T-helper 17 cell (primary cell): ENCODE results near the gene FN3K. TPM values are rescaled to one million over a fixed set of nuclear protein-coding genes. Genes with fewer than 3 reads are reported as not detected.

Experiments
- ATAC-seq: fragments of 150-1000 bp; cut with Tn5 transposase; 2 replicates; pipeline ENCODE4 v1.10.0; 2021; ENCODE audit warnings: mild to moderate bottlenecking, moderate library complexity
- DNase-seq, 3 donors: peaks; one replicate each; pipeline versions ENCODE4 v3.0.0 to v3.0.0-alpha.2; 2020 to 2021
- H3K9me3 ChIP-seq: one replicate; pipeline ENCODE4 v1.7.0; 2013; ENCODE audit warnings: low read length, mild to moderate bottlenecking; ENCODE audit not compliant: control insufficient read depth, poor library complexity, severe bottlenecking
- H3K27ac Mint-ChIP-seq: one replicate; pipeline ENCODE4 v1.8.0; 2022; ENCODE audit warnings: mild to moderate bottlenecking, moderate library complexity, mixed read lengths
- H3K27me3 Mint-ChIP-seq: one replicate; pipeline ENCODE4 v1.8.0; 2022; ENCODE audit warnings: mixed read lengths
- H3K36me3 Mint-ChIP-seq: one replicate; pipeline ENCODE4 v1.8.0; 2022; ENCODE audit warnings: low read depth, mixed read lengths
- H3K4me1 Mint-ChIP-seq: one replicate; pipeline ENCODE4 v1.8.0; 2022; ENCODE audit warnings: mild to moderate bottlenecking, mixed read lengths
- H3K4me3 Mint-ChIP-seq: one replicate; pipeline ENCODE4 v1.8.0; 2022; ENCODE audit warnings: mild to moderate bottlenecking, moderate library complexity, mixed read lengths
- total RNA-seq, 4 donors: library from RNA in 2 of 4; stranded (reverse) in 2 of 4; gene quantifications; one replicate each; pipeline ENCODE4 v1.2.3 and lab custom pipeline; 2022 to 2026

Gene FN3K
- total RNA-seq, 2 donors from 2014 or later: 3.2 to 6.5 TPM

DNA sequence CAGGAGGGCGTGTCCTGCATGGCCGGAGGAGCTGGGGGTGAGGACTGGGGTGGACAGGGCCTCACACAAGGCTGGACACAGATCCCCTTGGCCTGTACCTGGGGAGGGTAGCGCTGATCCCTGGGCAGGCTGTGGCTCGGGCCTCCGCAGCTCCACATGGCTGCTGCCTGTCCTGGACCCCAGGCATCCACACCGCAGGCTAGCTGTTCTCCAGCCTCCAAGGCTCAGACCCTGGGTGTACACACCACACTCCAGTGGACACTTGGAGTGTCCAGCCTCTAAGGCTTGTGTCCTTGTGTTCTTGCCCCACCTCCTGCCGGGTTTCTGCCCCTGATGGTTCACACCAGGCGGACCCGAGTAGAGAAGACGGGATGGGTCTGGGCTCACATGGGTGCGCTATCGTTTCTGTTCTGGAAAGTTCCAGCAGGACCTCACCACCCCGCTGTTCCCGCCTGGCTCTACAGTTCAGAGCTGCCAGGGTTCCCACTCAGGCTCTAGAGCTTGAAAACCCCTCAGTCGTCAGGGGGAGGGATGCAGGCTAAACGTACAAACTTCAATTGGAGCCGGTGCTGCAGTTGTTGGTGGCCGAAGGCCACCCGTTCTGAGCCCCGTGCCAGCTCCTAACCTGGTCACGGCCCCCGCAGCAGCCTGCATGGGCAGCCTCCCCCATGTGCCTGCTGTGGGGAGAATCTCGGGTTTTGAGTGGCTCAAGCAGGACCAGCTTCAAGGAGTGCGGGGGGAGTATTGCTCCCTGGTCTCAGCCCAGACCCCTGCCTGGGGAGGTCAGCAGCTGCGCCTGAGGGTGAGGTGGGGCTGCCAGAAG, 25.5 kb upstream of the FN3K start:
- no peaks in the 10 kb centered on the region for H3K27me3 Mint-ChIP-seq

GRCh38 chr17:82710499-82711232, 24.7 kb upstream of the FN3K start:
- no peaks in the 10 kb centered on the region for H3K27me3 Mint-ChIP-seq
- no peaks in the 10 kb centered on the region for H3K9me3 ChIP-seq
- H3K4me1 Mint-ChIP-seq: peaks cover 2% of the 10 kb centered on the region
- DNase-seq (no peak), ATAC-seq (no peak)
- no peaks in the 10 kb centered on the region for H3K36me3 Mint-ChIP-seq
- no peak overlapping the region for H3K27ac Mint-ChIP-seq
- no peak overlapping the region for H3K4me3 Mint-ChIP-seq

More for the DNA sequence above, 25.5 kb upstream of the FN3K start:
- ATAC-seq (no peak), DNase-seq (no peak)
- H3K27ac Mint-ChIP-seq: no peak overlapping the region
- H3K4me1 Mint-ChIP-seq: peaks cover 2% of the 10 kb centered on the region
- H3K36me3 Mint-ChIP-seq: no peaks in the 10 kb centered on the region
- no peaks in the 10 kb centered on the region for H3K9me3 ChIP-seq
- no peak overlapping the region for H3K4me3 Mint-ChIP-seq

DNA sequence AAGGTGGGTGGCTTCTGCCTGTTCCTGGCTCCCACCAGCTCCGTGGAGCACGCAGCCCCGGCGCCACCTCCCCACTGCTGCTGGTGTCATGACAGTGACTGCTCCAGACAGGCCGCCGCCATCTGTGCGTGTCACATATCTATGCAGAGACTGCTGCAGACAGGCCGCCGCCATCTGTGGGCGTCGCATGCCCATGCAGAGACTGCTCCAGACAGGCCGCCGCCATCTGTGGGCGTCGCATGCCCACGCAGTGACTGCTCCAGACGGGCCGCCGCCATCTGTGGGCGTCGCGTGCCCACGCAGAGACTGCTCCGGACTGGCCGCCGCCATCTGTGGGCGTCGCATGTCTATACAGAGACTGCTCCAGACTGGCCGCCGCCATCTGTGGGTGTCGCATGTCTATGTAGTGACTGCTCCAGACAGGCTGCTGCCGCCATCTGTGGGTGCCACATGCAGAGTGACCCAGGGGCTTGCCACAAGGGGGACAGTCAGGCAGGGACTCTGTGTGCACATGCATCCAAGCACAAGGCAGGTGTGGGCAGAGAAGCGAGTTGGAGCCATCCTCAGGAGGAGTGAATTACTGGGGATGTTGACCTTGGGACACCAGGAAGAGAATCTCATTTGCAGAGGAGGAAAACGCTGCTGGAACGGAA, 22.2 kb upstream of the FN3K start:
- no peaks in the 10 kb centered on the region for H3K9me3 ChIP-seq
- ATAC-seq (no peak), DNase-seq (no peak)
- no peak overlapping the region for H3K27ac Mint-ChIP-seq
- H3K4me3 Mint-ChIP-seq: no peak overlapping the region
- peaks cover 5% of the 10 kb centered on the region for H3K36me3 Mint-ChIP-seq
- H3K27me3 Mint-ChIP-seq: no peaks in the 10 kb centered on the region
- H3K4me1 Mint-ChIP-seq: peaks cover 14% of the 10 kb centered on the region

DNA sequence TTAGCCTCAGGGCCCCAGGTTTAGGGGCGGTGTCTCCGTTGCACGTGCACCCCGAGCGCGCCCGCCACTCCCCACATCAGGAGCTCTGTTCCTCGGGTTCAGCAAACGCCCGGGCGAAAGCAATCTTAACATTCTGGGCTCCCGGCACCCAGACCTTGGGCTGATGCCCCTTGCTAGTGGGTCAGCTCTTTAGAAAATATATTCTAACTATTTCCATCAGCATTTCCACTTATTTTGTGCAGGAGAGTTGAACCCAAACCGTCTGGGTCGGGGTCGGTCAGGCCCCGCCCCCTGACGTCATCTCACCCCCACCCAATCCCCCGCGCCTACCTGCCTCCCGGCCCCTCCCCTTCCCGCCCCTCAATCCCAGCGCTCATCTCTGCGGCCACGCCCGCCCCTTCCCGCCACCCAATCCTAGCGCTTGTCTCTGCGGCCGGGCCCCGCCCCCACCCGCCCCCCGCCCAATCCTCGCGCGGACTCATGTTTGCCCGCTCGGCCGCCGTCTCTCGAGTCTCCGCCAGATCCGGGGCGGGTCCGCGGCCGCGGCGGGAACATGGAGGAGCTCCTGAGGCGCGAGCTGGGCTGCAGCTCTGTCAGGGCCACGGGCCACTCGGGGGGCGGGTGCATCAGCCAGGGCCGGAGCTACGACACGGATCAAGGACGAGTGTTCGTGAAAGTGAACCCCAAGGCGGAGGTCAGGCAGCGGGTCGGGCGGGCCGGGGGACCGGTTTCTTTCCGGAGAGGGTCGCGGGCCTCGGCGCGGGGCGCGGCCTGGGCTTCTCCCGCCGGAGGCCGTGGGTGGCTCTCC, 19.0 kb upstream of the FN3K start, which contains the start of gene FN3KRP:
TSS of gene FN3KRP (plus strand) at position 504 of the 808 bp plus-strand sequence. CDS start at position 554, 50 bp downstream.
- peak within 1 kb of the TSS; percentile 95 for H3K4me3 Mint-ChIP-seq
- no peaks in the 10 kb centered on the region for H3K9me3 ChIP-seq
- H3K4me1 Mint-ChIP-seq: peaks cover 14% of the 10 kb centered on the region
- peak; percentile 96 for ATAC-seq
- H3K27me3 Mint-ChIP-seq: no peaks in the 10 kb centered on the region
- H3K27ac Mint-ChIP-seq: peak within 1 kb of the TSS; percentile 91
- DNase-seq: peak; percentile 82 to 91 (median 84)
- peaks cover 5% of the 10 kb centered on the region for H3K36me3 Mint-ChIP-seq

DNA sequence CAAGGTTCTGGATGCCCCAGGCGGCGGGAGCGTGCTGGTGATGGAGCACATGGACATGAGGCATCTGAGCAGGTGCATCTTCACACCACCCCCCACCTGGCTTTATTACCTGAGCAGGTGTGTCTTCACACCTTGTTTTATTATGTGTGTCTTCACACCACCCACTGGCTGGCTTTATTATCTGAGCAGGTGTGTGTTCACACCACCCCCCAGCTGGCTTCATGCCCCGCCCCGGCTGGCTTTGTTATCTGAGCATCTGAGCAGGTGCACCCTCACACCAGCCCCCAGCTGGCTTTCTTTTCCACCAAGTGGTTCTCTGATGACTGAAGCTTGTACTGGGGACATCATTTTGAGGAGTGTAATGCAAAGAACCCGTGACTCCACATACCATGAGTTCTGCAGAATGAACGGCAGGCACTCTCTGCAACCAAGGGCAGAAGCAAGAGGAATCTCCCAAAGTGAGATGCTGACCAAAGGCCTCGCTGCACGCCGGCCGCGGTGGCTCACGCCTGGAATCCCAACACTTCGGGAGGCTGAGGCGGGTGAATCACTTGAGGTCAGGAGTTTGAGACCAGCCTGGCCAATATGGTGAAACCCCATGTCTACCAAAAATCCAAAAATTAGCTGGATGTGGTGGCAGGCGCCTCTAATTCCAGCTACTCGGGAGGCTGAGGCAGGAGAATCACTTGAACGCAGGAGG, 16.3 kb upstream of the FN3K start:
- Mint-ChIP-seq H3K36me3 (peaks cover 5% of the 10 kb centered on the region), H3K4me3 (no peak overlapping the region)
- DNase-seq: no peak

DNA sequence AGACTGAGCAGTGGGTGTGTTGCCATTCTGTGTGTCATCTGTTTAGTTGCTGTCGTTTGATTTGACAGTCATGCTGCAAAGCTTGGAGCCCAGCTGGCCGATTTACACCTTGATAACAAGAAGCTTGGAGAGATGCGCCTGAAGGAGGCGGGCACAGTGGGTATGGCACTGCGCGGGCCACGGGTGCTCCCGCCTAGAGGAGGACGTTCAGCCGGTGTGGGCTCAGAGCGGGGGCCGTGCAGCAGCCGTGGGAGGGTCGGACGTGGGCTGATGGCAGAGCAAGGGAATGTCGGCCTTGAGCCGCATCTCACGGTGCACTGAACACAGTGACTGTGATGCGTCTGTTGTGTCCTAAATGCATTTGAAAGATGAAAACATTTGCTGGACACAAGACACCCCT, 15.2 kb upstream of the FN3K start:
- ATAC-seq: no peak
- no peaks in the 10 kb centered on the region for H3K27me3 Mint-ChIP-seq
- H3K4me3 Mint-ChIP-seq: no peak overlapping the region
- peaks cover 5% of the 10 kb centered on the region for H3K36me3 Mint-ChIP-seq
- H3K9me3 ChIP-seq: no peaks in the 10 kb centered on the region
- DNase-seq: no peak
- peaks cover 13% of the 10 kb centered on the region for H3K4me1 Mint-ChIP-seq
- H3K27ac Mint-ChIP-seq: no peak overlapping the region

More for the DNA sequence above, 16.3 kb upstream of the FN3K start:
- Mint-ChIP-seq H3K4me1 (peaks cover 13% of the 10 kb centered on the region), H3K27me3 (no peaks in the 10 kb centered on the region), H3K27ac (no peak overlapping the region)
- H3K9me3 ChIP-seq: no peaks in the 10 kb centered on the region
- no peak for ATAC-seq

GRCh38 chr17:82722341-82723013, 12.9 kb upstream of the FN3K start:
- no peaks in the 10 kb centered on the region for H3K9me3 ChIP-seq
- Mint-ChIP-seq H3K4me3 (no peak overlapping the region), H3K4me1 (peaks cover 7% of the 10 kb centered on the region), H3K27me3 (no peaks in the 10 kb centered on the region), H3K36me3 (peaks cover 5% of the 10 kb centered on the region), H3K27ac (no peak overlapping the region)
- ATAC-seq: no peak
- DNase-seq: no peak

- Mint-ChIP-seq H3K27ac (no peak overlapping the region), H3K36me3 (no peaks in the 10 kb centered on the region)
Observed at GRCh38 chr17:82723169-82723807, 12.1 kb upstream of the FN3K start.

GRCh38 chr17:82726427-82726826, 9.0 kb upstream of the FN3K start:
- no peak for DNase-seq
- no peak overlapping the region for H3K4me3 Mint-ChIP-seq
- H3K27ac Mint-ChIP-seq: no peak overlapping the region
- H3K4me1 Mint-ChIP-seq: no peaks in the 10 kb centered on the region
- no peak for ATAC-seq
- H3K27me3 Mint-ChIP-seq: no peaks in the 10 kb centered on the region
- H3K36me3 Mint-ChIP-seq: no peaks in the 10 kb centered on the region
- no peaks in the 10 kb centered on the region for H3K9me3 ChIP-seq

More at GRCh38 chr17:82723169-82723807, 12.1 kb upstream of the FN3K start:
- H3K4me1 Mint-ChIP-seq: no peaks in the 10 kb centered on the region
- no peaks in the 10 kb centered on the region for H3K27me3 Mint-ChIP-seq
- H3K4me3 Mint-ChIP-seq: no peak overlapping the region
- H3K9me3 ChIP-seq: no peaks in the 10 kb centered on the region
- ATAC-seq (no peak), DNase-seq (no peak)

DNA sequence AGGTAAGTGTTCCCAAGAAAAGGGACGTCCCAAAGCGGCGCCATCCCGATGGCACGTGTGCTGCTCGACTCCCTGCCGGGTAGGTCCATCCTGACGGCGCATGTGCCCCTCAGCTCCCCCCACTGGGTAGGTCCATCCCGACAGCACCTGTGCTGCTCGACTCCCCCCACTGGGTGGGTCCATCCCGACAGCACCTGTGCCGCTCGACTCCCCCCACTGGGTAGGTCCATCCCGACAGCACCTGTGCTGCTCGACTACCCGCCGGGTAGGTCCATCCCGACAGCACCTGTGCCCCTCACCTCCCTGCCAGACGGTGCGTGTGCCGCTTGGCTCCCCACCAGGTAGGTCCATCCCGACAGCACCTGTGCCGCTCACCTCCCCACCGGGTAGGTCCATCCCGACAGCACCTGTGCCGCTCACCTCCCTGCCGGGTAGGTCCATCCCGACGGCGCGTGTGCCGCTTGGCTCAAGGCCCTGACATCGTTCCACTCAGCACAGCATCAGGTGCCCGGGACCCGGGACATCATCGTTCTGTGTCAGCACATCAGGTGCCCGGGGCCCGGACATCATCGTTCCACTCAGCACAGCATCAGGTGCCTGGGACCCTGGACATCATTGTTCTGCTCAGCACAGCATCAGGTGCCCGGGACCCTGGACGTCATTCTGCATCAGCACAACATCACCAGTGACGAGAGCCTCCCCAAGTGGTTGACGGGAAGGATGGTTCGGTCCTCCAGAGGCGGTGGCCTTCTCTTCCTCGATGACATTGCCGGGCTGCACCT, 5.7 kb upstream of the FN3K start:
- ATAC-seq: no peak

More for the DNA sequence above, 5.7 kb upstream of the FN3K start:
- H3K27ac Mint-ChIP-seq: no peak overlapping the region
- no peak overlapping the region for H3K4me3 Mint-ChIP-seq
- H3K9me3 ChIP-seq: no peaks in the 10 kb centered on the region
- no peak for DNase-seq
- H3K27me3 Mint-ChIP-seq: no peaks in the 10 kb centered on the region
- no peaks in the 10 kb centered on the region for H3K4me1 Mint-ChIP-seq
- H3K36me3 Mint-ChIP-seq: no peaks in the 10 kb centered on the region
